CD4-positive, alpha-beta T cell treated with Interleukin-1 beta for 1 hour (primary cell): ENCODE measurements around the gene MIS18BP1.
"Not testable (repeated sequence)": the region's sequence is repeated elsewhere in the genome, so short reads cannot be mapped to it uniquely, and the experiment has no call there.

Source experiments
- DNase-seq, 2 donors: peaks; one replicate each; pipeline ENCODE4 v3.0.0-alpha.2; 2020 to 2022

MIS18BP1 gene

DNA sequence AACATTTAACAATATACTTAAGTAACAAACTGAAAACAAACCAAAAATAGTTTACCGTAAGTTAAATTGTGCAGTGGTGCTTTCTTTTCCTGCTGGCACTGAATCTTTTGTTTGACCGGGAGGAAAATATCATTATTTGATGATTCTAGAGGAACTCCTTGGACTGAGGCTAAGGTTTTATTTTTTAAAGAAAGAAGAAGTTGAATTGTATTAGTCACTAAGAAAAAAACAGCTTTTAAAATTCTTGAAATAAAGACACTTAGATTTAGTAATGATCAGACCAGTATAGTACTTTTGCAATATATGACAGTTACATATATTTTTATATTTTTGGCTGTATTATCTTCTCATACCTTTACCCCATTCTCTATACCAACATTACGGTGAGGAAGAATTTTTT is 10.3 kb downstream of the MIS18BP1 start:
- DNase-seq, result no peak

- no peak for DNase-seq
Observed at GRCh38 chr14:45238988-45239387, 14.0 kb downstream of the MIS18BP1 start.

DNA sequence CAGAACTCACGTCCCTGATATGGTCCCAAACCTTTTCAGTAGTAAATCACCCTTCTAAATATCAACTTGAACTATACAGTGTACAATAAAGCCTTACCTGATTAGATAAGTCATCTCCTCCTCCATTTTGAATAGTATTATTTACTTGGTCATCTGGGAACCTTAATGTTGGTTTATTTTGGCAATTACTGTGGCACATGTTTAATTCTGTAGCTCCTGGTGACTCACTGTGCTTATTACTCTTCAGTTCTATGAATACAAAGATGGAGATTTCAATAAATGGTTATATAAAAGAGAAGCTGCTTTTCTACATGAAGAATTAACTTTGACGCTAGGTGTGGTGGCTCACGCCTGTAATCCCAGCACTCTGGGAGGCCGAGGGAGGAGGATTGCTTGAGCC is 25.4 kb downstream of the MIS18BP1 start:
- no peak for DNase-seq

GRCh38 chr14:45222485-45223262 is 30.3 kb downstream of the MIS18BP1 start:
- no peak for DNase-seq

- not testable (repeated sequence) for DNase-seq
Observed at GRCh38 chr14:45214341-45214740, 38.7 kb downstream of the MIS18BP1 start.

DNA sequence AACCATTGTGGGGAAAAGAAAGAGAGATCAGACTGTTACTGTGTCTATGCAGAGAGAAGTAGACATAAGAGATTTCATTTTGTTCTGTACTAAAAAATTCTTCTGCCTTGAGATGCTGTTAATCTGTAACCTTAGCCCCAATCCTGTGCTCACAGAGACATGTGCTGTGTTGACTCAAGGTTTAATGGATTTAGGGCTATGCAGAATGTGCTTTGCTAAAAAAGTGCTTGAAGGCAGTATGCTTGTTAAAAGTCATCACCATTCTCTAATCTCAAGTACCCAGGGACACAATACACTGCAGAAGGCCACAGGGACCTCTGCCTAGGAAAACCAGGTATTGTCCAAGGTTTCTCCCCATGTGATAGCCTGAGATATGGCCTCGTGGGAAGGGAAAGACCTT is 39.3 kb downstream of the MIS18BP1 start:
- not testable (repeated sequence) for DNase-seq

DNA sequence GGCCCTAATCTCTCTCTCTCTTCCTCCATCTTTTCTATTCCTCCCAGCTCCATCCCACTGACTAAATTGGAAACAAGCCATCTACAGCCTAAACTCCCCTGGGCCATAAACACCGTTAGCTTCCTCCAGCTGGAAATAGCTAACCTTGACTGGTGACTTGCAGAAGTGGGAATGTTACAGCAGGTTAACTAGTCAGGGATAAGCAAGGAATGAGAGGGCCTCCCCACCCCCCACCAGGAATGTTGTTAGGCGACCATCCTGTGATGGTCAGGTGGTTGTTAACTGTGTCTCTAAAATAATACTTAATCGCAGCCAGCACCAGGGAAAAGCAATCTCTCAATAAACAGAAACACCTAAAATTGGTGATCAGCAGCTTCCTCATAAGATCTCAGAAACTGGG is 40.8 kb downstream of the MIS18BP1 start:
- DNase-seq, result no peak

- DNase-seq, result no peak
Observed at GRCh38 chr14:45211295-45211694, 41.7 kb downstream of the MIS18BP1 start.

- no peak for DNase-seq
Observed at GRCh38 chr14:45210159-45210558, 42.8 kb downstream of the MIS18BP1 start.

- no peak for DNase-seq
Observed at GRCh38 chr14:45204241-45204640, 48.8 kb downstream of the MIS18BP1 start.

DNA sequence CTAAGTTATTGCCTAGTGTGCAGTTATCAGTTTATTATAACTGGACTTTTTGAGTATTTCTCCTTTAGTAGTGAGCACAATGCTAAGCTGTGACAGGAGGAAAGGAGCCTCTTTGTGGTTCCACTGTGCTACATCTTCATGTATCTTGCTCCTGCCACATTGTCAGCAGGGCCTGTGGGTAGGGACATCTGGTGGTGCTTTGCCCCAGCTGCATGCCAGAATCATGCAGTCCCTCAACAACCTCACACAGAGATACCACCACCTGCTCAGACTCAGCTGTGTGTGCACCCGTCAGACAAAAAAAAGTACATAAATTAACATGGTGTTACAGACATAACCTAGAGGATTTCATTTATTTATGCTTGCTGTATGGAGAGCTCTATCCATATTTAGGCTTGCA is 51.1 kb downstream of the MIS18BP1 start:
- peak in 1 of 2 donors; percentile 2 for DNase-seq

DNA sequence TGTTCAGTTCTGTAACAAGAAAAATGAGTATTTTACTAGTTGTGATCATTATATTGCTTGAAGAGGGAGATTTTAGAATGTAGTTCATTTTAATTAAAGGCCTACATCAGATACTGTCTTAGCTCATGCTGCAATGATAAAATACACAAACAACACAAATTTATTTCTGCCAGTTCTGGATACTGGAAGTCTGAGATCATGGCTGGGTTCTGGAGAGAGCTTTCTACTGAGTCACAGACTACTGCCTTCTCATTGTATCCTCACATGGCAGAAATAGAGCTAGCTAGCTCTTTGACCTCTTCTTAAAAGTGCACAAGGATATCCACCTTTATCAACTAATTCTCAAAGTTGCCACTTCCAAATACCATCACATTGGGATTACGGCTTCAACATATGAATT is 53.8 kb downstream of the MIS18BP1 start:
- DNase-seq, result no peak

- no peak for DNase-seq
Observed at GRCh38 chr14:45198551-45198950, 54.5 kb downstream of the MIS18BP1 start.

GRCh38 chr14:45194964-45195363 is 58.0 kb downstream of the MIS18BP1 start:
- no peak for DNase-seq

DNA sequence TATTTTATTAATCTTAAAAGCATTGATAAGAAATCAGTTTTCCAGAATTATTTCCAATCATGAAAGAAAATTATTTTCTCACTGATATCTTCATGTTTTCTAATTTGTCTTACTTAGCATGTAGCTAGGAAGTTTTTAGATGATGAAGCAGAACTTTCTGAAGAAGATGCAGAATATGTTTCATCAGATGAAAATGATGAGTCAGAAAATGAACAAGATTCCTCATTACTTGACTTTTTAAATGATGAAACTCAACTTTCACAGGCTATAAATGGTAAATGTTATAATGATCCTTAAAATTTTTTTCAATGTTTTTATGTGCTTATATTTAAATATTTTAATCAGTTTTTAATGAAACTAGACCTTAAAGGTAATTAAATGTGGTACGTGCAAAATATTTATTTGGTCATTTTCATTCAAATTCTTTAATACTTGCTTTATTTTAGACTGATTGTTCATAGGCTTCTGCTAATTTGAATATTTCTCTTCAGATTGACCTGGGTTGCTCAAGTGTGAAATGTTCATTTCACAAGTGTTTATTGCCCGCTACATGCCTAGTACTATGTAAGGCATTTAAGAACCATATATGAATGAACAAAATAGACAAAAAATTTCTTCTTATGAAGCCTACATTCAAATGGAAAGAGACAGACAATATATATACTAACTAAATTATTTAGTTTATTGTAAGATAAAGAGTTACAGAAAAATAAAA is 67.7 kb downstream of the MIS18BP1 start:
- no peak for DNase-seq

- no peak for DNase-seq
Observed at GRCh38 chr14:45181806-45182205, 71.2 kb downstream of the MIS18BP1 start.

GRCh38 chr14:45181329-45181728 is 71.7 kb downstream of the MIS18BP1 start:
- DNase-seq, result no peak

- no peak for DNase-seq
Observed at GRCh38 chr14:45177076-45177475, 75.9 kb downstream of the MIS18BP1 start.

DNA sequence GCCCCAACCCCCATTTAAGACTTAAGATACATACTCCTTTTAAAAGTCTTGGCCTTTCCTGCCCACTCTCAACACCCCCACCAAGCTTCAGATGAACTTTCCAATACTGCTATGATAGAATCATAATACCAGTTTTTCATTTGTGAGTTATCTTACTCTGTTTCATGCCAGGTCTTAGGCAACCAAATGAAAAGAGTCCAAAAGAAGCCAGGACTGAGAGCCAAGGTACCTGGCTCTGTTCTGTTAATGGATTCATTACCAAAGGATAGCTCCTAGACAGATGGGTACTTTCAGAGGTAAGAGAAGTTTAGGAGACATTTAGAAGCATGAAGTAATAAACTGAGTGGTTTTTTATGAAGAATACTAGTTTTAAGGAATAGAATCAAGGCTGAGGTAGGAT is 83.1 kb downstream of the MIS18BP1 start:
- DNase-seq, result no peak

GRCh38 chr14:45156067-45156466 is 96.9 kb downstream of the MIS18BP1 start:
- DNase-seq, result no peak
